ENCODE measurements around the gene UMOD. TPM values are rescaled to one million over a fixed set of nuclear protein-coding genes. Genes with fewer than 3 reads are reported as not detected.
"Not testable (repeated sequence)": the region's sequence is repeated elsewhere in the genome, so short reads cannot be mapped to it uniquely, and the experiment has no call there.

The UMOD gene
- polyA plus RNA-seq, 1 experiment: not detected

GRCh38 chr16:20314575-20314974 is 37.9 kb downstream of the UMOD start:
- TF ChIP-seq CTCF (IDR thresholded peaks at IDR 0.05; ENCODE audit: insufficient read depth, low read depth, low read length): no peak
- ChIA-PET CTCF (interaction anchor here (1.0 kb wide), 1 partner anchor 8 kb away, joined by 3 read pairs; no protein-coding TSS in a partner anchor), POLR2A (no interaction called here)
- H3K36me3 ChIP-seq (ENCODE audit: control insufficient read depth, insufficient read depth, low read length): no peaks in the 10 kb centered on the region
- DNase-seq (ENCODE audit: low read depth): no peak
- no peaks in the 10 kb centered on the region for H3K27me3 ChIP-seq (ENCODE audit: control insufficient read depth, insufficient read depth, low read length)
- no peak overlapping the region for H3K4me3 ChIP-seq (ENCODE audit: low read depth, low read length)

- CTCF ChIA-PET: interaction anchor here (1.6 kb wide), 1 partner anchor 13 kb away, joined by 6 read pairs; no protein-coding TSS in a partner anchor
Measured at GRCh38 chr16:20313741-20314140, 38.8 kb downstream of the UMOD start.

GRCh38 chr16:20312536-20313095 is 39.9 kb downstream of the UMOD start:
- DNase-seq (ENCODE audit: low read depth); POLR2A ChIA-PET; H3K27me3 ChIP-seq (ENCODE audit: control insufficient read depth, insufficient read depth, low read length); H3K4me3 ChIP-seq (ENCODE audit: low read depth, low read length); H3K36me3 ChIP-seq (ENCODE audit: control insufficient read depth, insufficient read depth, low read length): not testable (repeated sequence)
- CTCF ChIA-PET: interaction anchor here (1.6 kb wide), 1 partner anchor 12 kb away, joined by 6 read pairs; no protein-coding TSS in a partner anchor

More at GRCh38 chr16:20313741-20314140, 38.8 kb downstream of the UMOD start:
- Histone ChIP-seq H3K27me3 (ENCODE audit: control insufficient read depth, insufficient read depth, low read length) (no peaks in the 10 kb centered on the region), H3K4me3 (ENCODE audit: low read depth, low read length) (no peak overlapping the region), H3K36me3 (ENCODE audit: control insufficient read depth, insufficient read depth, low read length) (no peaks in the 10 kb centered on the region)
- no peak for DNase-seq (ENCODE audit: low read depth)
- POLR2A ChIA-PET: no interaction called here
- TF ChIP-seq CTCF (IDR thresholded peaks at IDR 0.05; ENCODE audit: insufficient read depth, low read depth, low read length): no peak

GRCh38 chr16:20311548-20311947 is 41.0 kb downstream of the UMOD start:
- ChIA-PET CTCF (interaction anchor here (1.0 kb wide), 1 partner anchor 11 kb away, joined by 3 read pairs; no protein-coding TSS in a partner anchor), POLR2A (no interaction called here)
- TF ChIP-seq CTCF (IDR thresholded peaks at IDR 0.05; ENCODE audit: insufficient read depth, low read depth, low read length): no peak
- no peak for DNase-seq (ENCODE audit: low read depth)
- Histone ChIP-seq H3K36me3 (ENCODE audit: control insufficient read depth, insufficient read depth, low read length) (no peaks in the 10 kb centered on the region), H3K27me3 (ENCODE audit: control insufficient read depth, insufficient read depth, low read length) (no peaks in the 10 kb centered on the region), H3K4me3 (ENCODE audit: low read depth, low read length) (no peak overlapping the region)

- CTCF ChIA-PET: interaction anchor here (1.0 kb wide), 1 partner anchor 10 kb away, joined by 3 read pairs; no protein-coding TSS in a partner anchor
- DNase-seq (ENCODE audit: low read depth): no peak
Measured at GRCh38 chr16:20310421-20311395, 41.8 kb downstream of the UMOD start.

More at GRCh38 chr16:20310421-20311395, 41.8 kb downstream of the UMOD start:
- POLR2A ChIA-PET: no interaction called here
- no peak overlapping the region for H3K4me3 ChIP-seq (ENCODE audit: low read depth, low read length)
- H3K27me3 ChIP-seq (ENCODE audit: control insufficient read depth, insufficient read depth, low read length): no peaks in the 10 kb centered on the region
- no peak for TF ChIP-seq CTCF (IDR thresholded peaks at IDR 0.05; ENCODE audit: insufficient read depth, low read depth, low read length)
- H3K36me3 ChIP-seq (ENCODE audit: control insufficient read depth, insufficient read depth, low read length): no peaks in the 10 kb centered on the region
